ENCODE measurements around the gene CNTN5. TPM values are rescaled to one million over a fixed set of nuclear protein-coding genes. Genes with fewer than 3 reads are reported as not detected.

CNTN5 gene
- total and polyA plus RNA-seq, 2 experiments from 2014 or later, result 9.6 to 10.6 TPM

DNA sequence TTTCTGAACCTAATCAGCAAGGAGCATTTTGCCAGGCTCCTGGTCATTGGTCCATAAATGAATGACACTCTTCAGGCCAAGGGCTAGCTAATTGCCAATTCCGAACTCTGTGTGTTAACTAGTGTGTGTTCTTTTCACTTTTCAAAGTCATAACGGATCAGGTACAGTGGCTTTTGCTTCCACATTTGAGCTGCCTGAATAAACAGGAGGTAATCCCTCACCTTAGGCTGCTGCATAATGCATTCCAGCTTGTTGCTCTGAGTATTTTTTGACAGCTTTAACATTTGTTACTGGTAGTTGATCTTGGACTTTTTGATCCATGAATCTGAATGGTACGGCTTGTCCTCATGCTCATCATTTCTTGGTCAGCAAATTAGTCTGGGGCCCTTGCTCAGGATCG, 485.1 kb downstream of the CNTN5 start:
- Histone ChIP-seq H2AFZ (no peak overlapping the region), H3K79me2 (no peaks in the 10 kb centered on the region), H3K4me1 (ENCODE audit: insufficient read depth) (no peaks in the 10 kb centered on the region), H3K4me3 (no peak overlapping the region), H3K27ac (no peak overlapping the region), H4K20me1 (ENCODE audit: insufficient read depth, poor library complexity, severe bottlenecking) (no peaks in the 10 kb centered on the region), H3K4me2 (no peak overlapping the region), H3K9me2 (replicated peaks; ENCODE audit: insufficient read depth) (no peaks in the 10 kb centered on the region), H3K36me3 (replicated peaks; ENCODE audit: insufficient read depth, low read depth) (no peaks in the 10 kb centered on the region), H3K9me3 (ENCODE audit: low read depth) (no peaks in the 10 kb centered on the region), H3K27me3 (no peaks in the 10 kb centered on the region)
- TF ChIP-seq, protein P1, sequence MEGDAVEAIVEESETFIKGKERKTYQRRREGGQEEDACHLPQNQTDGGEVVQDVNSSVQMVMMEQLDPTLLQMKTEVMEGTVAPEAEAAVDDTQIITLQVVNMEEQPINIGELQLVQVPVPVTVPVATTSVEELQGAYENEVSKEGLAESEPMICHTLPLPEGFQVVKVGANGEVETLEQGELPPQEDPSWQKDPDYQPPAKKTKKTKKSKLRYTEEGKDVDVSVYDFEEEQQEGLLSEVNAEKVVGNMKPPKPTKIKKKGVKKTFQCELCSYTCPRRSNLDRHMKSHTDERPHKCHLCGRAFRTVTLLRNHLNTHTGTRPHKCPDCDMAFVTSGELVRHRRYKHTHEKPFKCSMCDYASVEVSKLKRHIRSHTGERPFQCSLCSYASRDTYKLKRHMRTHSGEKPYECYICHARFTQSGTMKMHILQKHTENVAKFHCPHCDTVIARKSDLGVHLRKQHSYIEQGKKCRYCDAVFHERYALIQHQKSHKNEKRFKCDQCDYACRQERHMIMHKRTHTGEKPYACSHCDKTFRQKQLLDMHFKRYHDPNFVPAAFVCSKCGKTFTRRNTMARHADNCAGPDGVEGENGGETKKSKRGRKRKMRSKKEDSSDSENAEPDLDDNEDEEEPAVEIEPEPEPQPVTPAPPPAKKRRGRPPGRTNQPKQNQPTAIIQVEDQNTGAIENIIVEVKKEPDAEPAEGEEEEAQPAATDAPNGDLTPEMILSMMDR (IDR thresholded peaks at IDR 0.05; ENCODE audit: poor library complexity), result no peak
- TF ChIP-seq EZH2phosphoT487 (IDR thresholded peaks at IDR 0.05; ENCODE audit: low read depth, severe bottlenecking, unreplicated experiment) (no peak), EZH2 (IDR thresholded peaks at IDR 0.05; ENCODE audit: borderline replicate concordance) (no peak)
- DNase-seq (ENCODE audit: low spot score), result no peak
- WGBS (ENCODE audit: low lambda C conversion rate, missing lambda C conversion rate), result 77% methylated on average over 4 of the region's 4 CpGs

DNA sequence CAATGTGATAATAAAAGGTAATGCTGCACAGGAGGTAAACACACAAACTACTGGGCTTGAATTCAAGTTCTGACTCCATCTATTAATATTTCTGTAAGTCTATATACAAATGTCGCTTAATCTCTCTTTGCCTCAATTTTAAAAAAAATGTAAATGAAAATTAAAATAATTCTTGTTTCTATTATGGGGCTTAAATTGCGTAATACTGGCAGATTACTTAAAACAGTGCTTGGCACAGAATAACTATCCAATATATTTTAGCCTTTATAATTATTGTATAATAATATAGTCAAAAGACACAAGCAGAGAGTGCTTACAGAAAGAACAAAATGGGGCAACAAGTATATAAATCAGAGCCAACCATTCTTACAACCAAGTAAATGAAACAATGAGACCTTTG, 489.1 kb downstream of the CNTN5 start:
- Histone ChIP-seq H3K9me2 (replicated peaks; ENCODE audit: insufficient read depth) (no peaks in the 10 kb centered on the region), H3K4me2 (no peak overlapping the region), H3K79me2 (no peaks in the 10 kb centered on the region), H3K4me1 (ENCODE audit: insufficient read depth) (no peaks in the 10 kb centered on the region), H4K20me1 (ENCODE audit: insufficient read depth, poor library complexity, severe bottlenecking) (no peaks in the 10 kb centered on the region), H3K27me3 (no peaks in the 10 kb centered on the region), H2AFZ (no peak overlapping the region), H3K27ac (no peak overlapping the region), H3K4me3 (no peak overlapping the region), H3K36me3 (replicated peaks; ENCODE audit: insufficient read depth, low read depth) (no peaks in the 10 kb centered on the region), H3K9me3 (ENCODE audit: low read depth) (no peaks in the 10 kb centered on the region)
- TF ChIP-seq, protein P1 (IDR thresholded peaks at IDR 0.05; ENCODE audit: poor library complexity), result no peak
- TF ChIP-seq EZH2 (IDR thresholded peaks at IDR 0.05; ENCODE audit: borderline replicate concordance) (no peak), EZH2phosphoT487 (IDR thresholded peaks at IDR 0.05; ENCODE audit: low read depth, severe bottlenecking, unreplicated experiment) (no peak)
- whole genome bisulfite sequencing (ENCODE audit: low lambda C conversion rate, missing lambda C conversion rate), result 98% methylated on average over 2 of the region's 2 CpGs
- no peak for DNase-seq (ENCODE audit: low spot score)

DNA sequence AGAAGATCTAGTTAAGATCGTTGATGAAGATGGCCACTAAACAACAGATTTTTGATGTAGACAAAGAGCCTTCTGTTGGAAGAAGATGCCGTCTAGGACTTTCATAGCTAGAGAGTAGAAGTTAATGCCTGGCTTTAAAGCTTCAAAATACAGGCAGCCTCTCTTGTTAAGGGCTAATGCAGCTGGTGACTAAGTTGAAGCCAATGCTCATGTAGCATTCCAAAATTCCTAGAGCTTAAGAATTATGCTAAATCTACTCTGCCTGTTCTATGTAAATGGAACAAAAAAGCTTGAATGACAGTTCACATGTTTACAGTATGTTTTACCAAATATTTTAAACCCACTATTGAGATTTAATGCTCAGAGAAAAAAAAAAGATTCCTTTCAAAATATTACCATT, 492.6 kb downstream of the CNTN5 start:
- Histone ChIP-seq H3K79me2 (no peaks in the 10 kb centered on the region), H3K27me3 (no peaks in the 10 kb centered on the region), H3K9me3 (ENCODE audit: low read depth) (no peaks in the 10 kb centered on the region), H3K9me2 (replicated peaks; ENCODE audit: insufficient read depth) (no peaks in the 10 kb centered on the region), H2AFZ (no peak overlapping the region), H3K4me3 (no peak overlapping the region), H3K4me2 (no peak overlapping the region), H4K20me1 (ENCODE audit: insufficient read depth, poor library complexity, severe bottlenecking) (no peaks in the 10 kb centered on the region), H3K4me1 (ENCODE audit: insufficient read depth) (no peaks in the 10 kb centered on the region), H3K36me3 (replicated peaks; ENCODE audit: insufficient read depth, low read depth) (no peaks in the 10 kb centered on the region), H3K27ac (no peak overlapping the region)
- TF ChIP-seq EZH2 (IDR thresholded peaks at IDR 0.05; ENCODE audit: borderline replicate concordance) (no peak), EZH2phosphoT487 (IDR thresholded peaks at IDR 0.05; ENCODE audit: low read depth, severe bottlenecking, unreplicated experiment) (no peak)
- TF ChIP-seq, protein P1 (IDR thresholded peaks at IDR 0.05; ENCODE audit: poor library complexity), result no peak
- 85% methylated on average over 2 of the region's 2 CpGs for WGBS (ENCODE audit: low lambda C conversion rate, missing lambda C conversion rate)
- DNase-seq (ENCODE audit: low spot score), result no peak

DNA sequence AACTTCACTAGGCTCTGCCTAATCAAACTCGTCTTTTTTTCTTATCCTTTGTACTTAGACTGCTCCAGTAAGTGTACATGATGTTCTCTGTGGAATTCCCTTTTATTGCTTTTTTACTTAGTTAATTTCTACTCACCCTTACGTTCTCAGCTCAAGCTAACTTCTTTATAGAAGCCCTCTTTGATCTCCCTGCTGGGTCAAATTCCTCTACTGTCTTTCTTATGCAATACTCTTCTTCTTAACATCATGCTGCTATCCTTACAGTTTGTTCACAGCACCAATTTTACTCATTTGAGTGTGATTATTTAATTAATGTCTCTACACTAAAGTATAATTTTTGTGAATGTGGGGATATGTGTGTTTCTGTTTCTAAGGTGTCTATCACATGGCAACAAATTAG, 498.3 kb downstream of the CNTN5 start:
- 59% methylated on average over 2 of the region's 2 CpGs for WGBS (ENCODE audit: low lambda C conversion rate, missing lambda C conversion rate)
- H3K4me3 ChIP-seq, result no peak overlapping the region
- no peak for DNase-seq (ENCODE audit: low spot score)
- H3K27ac ChIP-seq, result no peak overlapping the region
- H3K79me2 ChIP-seq, result no peaks in the 10 kb centered on the region
- H3K4me2 ChIP-seq, result no peak overlapping the region
- no peaks in the 10 kb centered on the region for H3K36me3 ChIP-seq (replicated peaks; ENCODE audit: insufficient read depth, low read depth)
- no peaks in the 10 kb centered on the region for H3K9me2 ChIP-seq (replicated peaks; ENCODE audit: insufficient read depth)
- no peaks in the 10 kb centered on the region for H4K20me1 ChIP-seq (ENCODE audit: insufficient read depth, poor library complexity, severe bottlenecking)
- no peak for TF ChIP-seq EZH2 (IDR thresholded peaks at IDR 0.05; ENCODE audit: borderline replicate concordance)
- no peak for TF ChIP-seq EZH2phosphoT487 (IDR thresholded peaks at IDR 0.05; ENCODE audit: low read depth, severe bottlenecking, unreplicated experiment)
- no peaks in the 10 kb centered on the region for H3K4me1 ChIP-seq (ENCODE audit: insufficient read depth)
- H2AFZ ChIP-seq, result no peak overlapping the region
- no peaks in the 10 kb centered on the region for H3K27me3 ChIP-seq
- H3K9me3 ChIP-seq (ENCODE audit: low read depth), result no peaks in the 10 kb centered on the region

Measured in hepatocyte (in vitro differentiated cells).